DOHH2 (cell line): ENCODE data around the gene GPR21.

Experiments used
- H3F3A ChIP-seq: fragments of 200-600 bp; sonication (generic), shearing (Covaris generic); 2 replicates; pipeline ENCODE4 v1.6.0; 2016; ENCODE audit warnings: antibody characterized with exemption, mild to moderate bottlenecking; ENCODE audit not compliant: control insufficient read depth, insufficient read depth
- H3K27ac ChIP-seq: fragments of 200-600 bp; sonication (generic); 2 replicates; pipeline ENCODE4 v1.5.1; 2014; ENCODE audit warnings: low read depth, mild to moderate bottlenecking, low read length, moderate library complexity
- H3K27me3 ChIP-seq: fragments of 200-600 bp; sonication (generic); 2 replicates; pipeline ENCODE4 v1.6.1; 2014; ENCODE audit warnings: mild to moderate bottlenecking, low read length, mixed read lengths; ENCODE audit not compliant: control insufficient read depth
- H3K36me3 ChIP-seq: fragments of 200-600 bp; sonication (generic); 2 replicates; pipeline ENCODE4 v1.6.1; 2014; ENCODE audit warnings: mild to moderate bottlenecking, low read length, moderate library complexity, mixed read lengths; ENCODE audit not compliant: control insufficient read depth
- H3K4me1 ChIP-seq: fragments of 200-600 bp; sonication (generic); 2 replicates; pipeline ENCODE4 v1.6.1; 2014; ENCODE audit warnings: mild to moderate bottlenecking, low read length, mixed read lengths; ENCODE audit not compliant: control insufficient read depth
- H3K4me2 ChIP-seq: fragments of 200-600 bp; sonication (generic); 2 replicates; pipeline ENCODE4 v1.6.0; 2014; ENCODE audit warnings: mild to moderate bottlenecking, low read length, moderate library complexity
- H3K4me3 ChIP-seq: fragments of 200-600 bp; sonication (generic); 2 replicates; pipeline ENCODE4 v1.5.1; 2014; ENCODE audit warnings: mild to moderate bottlenecking, low read length, mixed read lengths
- H3K79me2 ChIP-seq: fragments of 200-600 bp; sonication (generic); 2 replicates; pipeline ENCODE4 v1.6.1; 2014; ENCODE audit warnings: mild to moderate bottlenecking, low read length, mixed read lengths; ENCODE audit not compliant: control insufficient read depth
- H3K9me2 ChIP-seq: fragments of 200-600 bp; sonication (generic); replicated peaks from 2 replicates; pipeline ENCODE4 v1.6.1; 2014; ENCODE audit warnings: mild to moderate bottlenecking, low read length, mixed read lengths; ENCODE audit not compliant: control insufficient read depth
- H3K9me3 ChIP-seq: fragments of 200-600 bp; sonication (generic); 2 replicates; pipeline ENCODE4 v1.6.1; 2014; ENCODE audit warnings: antibody characterized with exemption, low read length, mixed read lengths; ENCODE audit not compliant: control insufficient read depth, insufficient read depth
- H4K20me1 ChIP-seq: fragments of 200-600 bp; sonication (generic); 2 replicates; pipeline ENCODE4 v1.6.0; 2014; ENCODE audit warnings: low read depth, mild to moderate bottlenecking, antibody characterized with exemption, low read length, moderate library complexity; ENCODE audit not compliant: control insufficient read depth, insufficient read depth
- EZH2phosphoT487 ChIP-seq: fragments of 200-600 bp; sonication (generic); IDR thresholded peaks from 2 replicates; pipeline ENCODE4 v1.6.1; 2017; ENCODE audit warnings: borderline replicate concordance, mild to moderate bottlenecking, antibody characterized with exemption, low read length, moderate library complexity, mixed read lengths
- TF ChIP-seq, protein P1 (sequence below): fragments of 200-600 bp; sonication (generic); IDR thresholded peaks from one replicate; pipeline ENCODE4 v1.5.1; 2014; ENCODE audit warnings: antibody characterized with exemption, mild to moderate bottlenecking, low read depth, low read length; ENCODE audit not compliant: poor library complexity, severe bottlenecking

Gene GPR21

DNA sequence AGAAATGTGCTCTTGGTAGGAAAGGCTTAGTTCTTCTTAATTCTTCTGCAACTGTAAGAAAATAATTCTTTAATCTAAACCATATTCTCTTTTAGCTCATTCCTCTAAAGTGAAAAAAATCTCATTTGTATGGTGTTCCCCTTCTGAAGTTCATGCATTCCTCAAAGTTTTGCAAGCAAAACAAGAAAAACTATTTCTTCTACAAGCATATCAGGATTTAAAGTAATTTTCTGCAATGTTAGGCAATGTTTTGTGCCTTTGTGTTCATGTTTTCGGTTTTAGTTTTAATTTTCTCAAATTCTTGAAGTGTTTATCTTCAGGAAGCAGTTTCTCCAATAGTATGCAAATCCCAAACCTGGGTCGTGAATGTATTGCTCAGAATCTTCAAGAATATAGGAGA, 12.7 kb upstream of the GPR21 start:
- no peak overlapping the region for H3K4me3 ChIP-seq
- H3F3A ChIP-seq: no peaks in the 10 kb centered on the region
- H3K9me2 ChIP-seq: no peaks in the 10 kb centered on the region
- H4K20me1 ChIP-seq: no peaks in the 10 kb centered on the region
- H3K9me3 ChIP-seq: no peaks in the 10 kb centered on the region
- peaks cover 31% of the 10 kb centered on the region for H3K36me3 ChIP-seq
- TF ChIP-seq EZH2phosphoT487: no peak
- TF ChIP-seq, protein P1, sequence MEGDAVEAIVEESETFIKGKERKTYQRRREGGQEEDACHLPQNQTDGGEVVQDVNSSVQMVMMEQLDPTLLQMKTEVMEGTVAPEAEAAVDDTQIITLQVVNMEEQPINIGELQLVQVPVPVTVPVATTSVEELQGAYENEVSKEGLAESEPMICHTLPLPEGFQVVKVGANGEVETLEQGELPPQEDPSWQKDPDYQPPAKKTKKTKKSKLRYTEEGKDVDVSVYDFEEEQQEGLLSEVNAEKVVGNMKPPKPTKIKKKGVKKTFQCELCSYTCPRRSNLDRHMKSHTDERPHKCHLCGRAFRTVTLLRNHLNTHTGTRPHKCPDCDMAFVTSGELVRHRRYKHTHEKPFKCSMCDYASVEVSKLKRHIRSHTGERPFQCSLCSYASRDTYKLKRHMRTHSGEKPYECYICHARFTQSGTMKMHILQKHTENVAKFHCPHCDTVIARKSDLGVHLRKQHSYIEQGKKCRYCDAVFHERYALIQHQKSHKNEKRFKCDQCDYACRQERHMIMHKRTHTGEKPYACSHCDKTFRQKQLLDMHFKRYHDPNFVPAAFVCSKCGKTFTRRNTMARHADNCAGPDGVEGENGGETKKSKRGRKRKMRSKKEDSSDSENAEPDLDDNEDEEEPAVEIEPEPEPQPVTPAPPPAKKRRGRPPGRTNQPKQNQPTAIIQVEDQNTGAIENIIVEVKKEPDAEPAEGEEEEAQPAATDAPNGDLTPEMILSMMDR: no peak
- H3K4me2 ChIP-seq: no peak overlapping the region
- H3K79me2 ChIP-seq: no peaks in the 10 kb centered on the region
- no peaks in the 10 kb centered on the region for H3K27me3 ChIP-seq
- H3K4me1 ChIP-seq: no peaks in the 10 kb centered on the region
- H3K27ac ChIP-seq: no peak overlapping the region

DNA sequence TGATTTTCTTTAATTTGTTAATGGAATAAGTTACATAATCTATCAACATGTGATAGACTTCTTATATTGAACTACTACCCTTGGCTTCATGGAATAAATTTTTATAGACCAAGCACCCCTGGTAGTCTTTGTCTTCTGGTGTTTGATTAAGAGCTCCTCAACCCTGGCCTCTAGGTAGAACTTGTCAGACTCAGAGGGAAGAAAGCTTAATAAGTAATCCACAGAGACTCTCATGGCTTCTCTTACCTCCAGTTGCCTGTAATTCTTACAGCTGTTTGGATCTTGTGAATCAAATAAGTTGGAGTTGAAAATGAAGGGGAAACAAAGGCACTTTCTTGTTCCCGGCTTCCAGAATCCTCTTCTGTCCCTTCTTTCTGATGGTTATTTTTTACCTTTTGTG, 7.0 kb upstream of the GPR21 start:
- H3K79me2 ChIP-seq: no peaks in the 10 kb centered on the region
- TF ChIP-seq, protein P1: no peak
- TF ChIP-seq EZH2phosphoT487: no peak
- no peaks in the 10 kb centered on the region for H3K27me3 ChIP-seq
- no peak overlapping the region for H3K27ac ChIP-seq
- no peaks in the 10 kb centered on the region for H3K9me2 ChIP-seq
- no peaks in the 10 kb centered on the region for H3K9me3 ChIP-seq
- H3K4me1 ChIP-seq: no peaks in the 10 kb centered on the region
- peaks cover 19% of the 10 kb centered on the region for H3K36me3 ChIP-seq
- H3K4me2 ChIP-seq: no peak overlapping the region
- no peaks in the 10 kb centered on the region for H3F3A ChIP-seq
- no peak overlapping the region for H3K4me3 ChIP-seq
- H4K20me1 ChIP-seq: no peaks in the 10 kb centered on the region

DNA sequence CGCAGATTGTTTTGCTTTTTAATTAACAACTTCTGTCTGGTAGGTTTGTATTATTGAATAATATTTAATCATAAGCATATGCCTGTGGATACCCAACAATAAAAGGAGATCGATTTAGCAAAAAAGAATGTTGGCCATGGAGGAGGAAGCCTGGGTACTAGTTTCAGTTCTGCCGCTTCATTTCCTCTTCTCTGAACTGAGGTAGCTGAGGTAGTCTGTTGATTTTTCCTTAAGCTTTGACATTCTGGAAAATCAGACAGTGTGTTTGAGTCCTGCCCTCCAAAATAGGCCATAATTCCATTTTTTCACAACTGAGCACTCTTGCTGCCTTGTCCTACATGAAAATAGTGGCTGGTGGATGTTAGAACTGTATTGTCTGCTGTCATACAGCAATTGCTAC, 6.0 kb upstream of the GPR21 start:
- H3F3A ChIP-seq: no peaks in the 10 kb centered on the region
- H3K79me2 ChIP-seq: no peaks in the 10 kb centered on the region
- H3K9me2 ChIP-seq: no peaks in the 10 kb centered on the region
- H3K27ac ChIP-seq: no peak overlapping the region
- peaks cover 13% of the 10 kb centered on the region for H3K36me3 ChIP-seq
- H3K9me3 ChIP-seq: no peaks in the 10 kb centered on the region
- no peak overlapping the region for H3K4me3 ChIP-seq
- H3K4me2 ChIP-seq: no peak overlapping the region
- H4K20me1 ChIP-seq: no peaks in the 10 kb centered on the region; the same call in 1 of the 2 replicates
- TF ChIP-seq EZH2phosphoT487: no peak
- no peaks in the 10 kb centered on the region for H3K27me3 ChIP-seq
- H3K4me1 ChIP-seq: no peaks in the 10 kb centered on the region

DNA sequence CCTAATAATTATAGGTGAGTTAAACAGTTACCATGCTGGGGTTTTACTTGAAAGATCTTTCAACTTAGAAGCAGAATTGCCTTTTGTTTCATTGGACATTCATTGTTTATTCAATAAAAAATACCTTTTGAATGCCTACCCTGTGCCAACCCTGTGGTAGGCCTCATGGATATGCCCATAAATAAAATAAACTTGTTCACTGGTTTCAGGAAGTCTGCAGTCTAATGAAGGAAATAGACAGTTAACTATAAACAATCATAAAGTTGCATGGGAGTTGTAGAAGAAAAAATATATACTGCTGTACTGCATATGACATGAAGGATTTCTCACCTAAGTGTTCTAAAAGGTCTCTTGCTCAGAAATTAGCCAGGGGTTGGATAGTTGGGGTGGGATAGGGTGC, 5.3 kb upstream of the GPR21 start:
- TF ChIP-seq, protein P1: no peak
- no peak for TF ChIP-seq EZH2phosphoT487
- no peaks in the 10 kb centered on the region; the same call in 1 of the 2 replicates for H4K20me1 ChIP-seq
- no peak overlapping the region for H3K4me3 ChIP-seq
- H3K79me2 ChIP-seq: no peaks in the 10 kb centered on the region
- no peaks in the 10 kb centered on the region for H3K4me1 ChIP-seq
- H3K9me2 ChIP-seq: no peaks in the 10 kb centered on the region
- no peaks in the 10 kb centered on the region for H3K27me3 ChIP-seq
- no peak overlapping the region for H3K4me2 ChIP-seq
- no peak overlapping the region for H3K27ac ChIP-seq
- peaks cover 13% of the 10 kb centered on the region for H3K36me3 ChIP-seq
- no peaks in the 10 kb centered on the region for H3F3A ChIP-seq
- H3K9me3 ChIP-seq: no peaks in the 10 kb centered on the region
